MM.1S (cell line): Measurements from ENCODE around the gene PHACTR1.

ENCODE experiments used
- CTCF ChIP-seq: fragments of 300-600 bp; sonication (generic); IDR thresholded peaks from 2 replicates; pipeline ENCODE4 v1.5.1; 2016; ENCODE audit warnings: antibody characterized with exemption, low read length, mixed read lengths
- EZH2 ChIP-seq: fragments of 300-600 bp; sonication (generic); optimal IDR thresholded peaks from 2 replicates; pipeline ENCODE3; 2017; ENCODE audit warnings: low read depth, mild to moderate bottlenecking, antibody characterized with exemption, low read length, mixed read lengths
- EZH2phosphoT487 ChIP-seq: fragments of 300-600 bp; sonication (generic); IDR thresholded peaks from 2 replicates; pipeline ENCODE4 v1.6.1; 2018; ENCODE audit warnings: antibody characterized with exemption, low read length

GRCh38 chr6:12750416-12750815, 33.8 kb downstream of the PHACTR1 start:
- TF ChIP-seq EZH2 (no peak), CTCF (no peak), EZH2phosphoT487 (no peak)
